Measurements from ENCODE around the gene GPRIN1. TPM values are rescaled to one million over a fixed set of nuclear protein-coding genes. Genes with fewer than 3 reads are reported as not detected.

The GPRIN1 gene
- total and polyA plus RNA-seq, 2 donors (not counting 1 experiment from before 2014, with no cell fraction given) = 0.72 to 2.1 TPM

Small RNAs within 50 kb of the gene (small RNA-seq; reads per million reads assigned to genes)
- gene MIR4281 (ENCODE audit: insufficient read length, low read depth, low replicate concordance) (not detected), gene RF00019 (ENCODE audit: insufficient read length, low read depth, low replicate concordance) (not detected), gene RN7SL684P (ENCODE audit: insufficient read length, low read depth, low replicate concordance) (not detected)

Other genes starting within 250 kb of the GPRIN1 start
- 82.9 and 88.1 TPM in 2 replicates for gene KIAA1191, start 248.4 kb downstream of the GPRIN1 start, total RNA-seq
- gene KIAA1191, start 248.4 kb downstream of the GPRIN1 start, polyA plus RNA-seq = 43.6 and 61.2 TPM in 2 replicates
- gene ARL10, start 244.7 kb downstream of the GPRIN1 start, total RNA-seq = 27.9 and 33.6 TPM in 2 replicates
- gene ARL10, start 244.7 kb downstream of the GPRIN1 start, polyA plus RNA-seq = 12.1 and 13.1 TPM in 2 replicates
- gene NOP16, start 221.6 kb downstream of the GPRIN1 start, total RNA-seq = 25.0 and 25.1 TPM in 2 replicates
- gene NOP16, start 221.6 kb downstream of the GPRIN1 start, polyA plus RNA-seq = 27.8 and 35.5 TPM in 2 replicates
- gene HIGD2A, start 221.4 kb downstream of the GPRIN1 start, total RNA-seq = 70.1 and 80.1 TPM in 2 replicates
- gene HIGD2A, start 221.4 kb downstream of the GPRIN1 start, polyA plus RNA-seq = 102 and 212 TPM in 2 replicates
- gene CLTB, start 193.6 kb downstream of the GPRIN1 start, total RNA-seq = 29.6 and 29.9 TPM in 2 replicates
- 41.7 and 48.0 TPM in 2 replicates for gene CLTB, start 193.6 kb downstream of the GPRIN1 start, polyA plus RNA-seq
- gene FAF2, start 161.8 kb downstream of the GPRIN1 start, total RNA-seq = 35.1 and 41.3 TPM in 2 replicates
- gene FAF2, start 161.8 kb downstream of the GPRIN1 start, polyA plus RNA-seq = 10.9 and 16.0 TPM in 2 replicates
- 220 and 231 TPM in 2 replicates for gene RNF44, start 72.8 kb downstream of the GPRIN1 start, total RNA-seq
- gene RNF44, start 72.8 kb downstream of the GPRIN1 start, polyA plus RNA-seq = 262 and 299 TPM in 2 replicates
- gene CDHR2, start 60.8 kb downstream of the GPRIN1 start, total RNA-seq = 1.7 TPM in 2 replicates
- 0.04 and 0.25 TPM in 2 replicates for gene CDHR2, start 60.8 kb downstream of the GPRIN1 start, polyA plus RNA-seq
- gene SNCB, start 20.4 kb upstream of the GPRIN1 start, total RNA-seq = not detected in 2 replicates
- gene SNCB, start 20.4 kb upstream of the GPRIN1 start, polyA plus RNA-seq = 0.09 and 0.10 TPM in 2 replicates
- gene EIF4E1B, start 20.5 kb upstream of the GPRIN1 start, total RNA-seq = not detected in 2 replicates
- not detected in 2 replicates for gene EIF4E1B, start 20.5 kb upstream of the GPRIN1 start, polyA plus RNA-seq
- gene TSPAN17, start 37.3 kb upstream of the GPRIN1 start, total RNA-seq = 21.0 and 23.7 TPM in 2 replicates
- 20.5 and 24.6 TPM in 2 replicates for gene TSPAN17, start 37.3 kb upstream of the GPRIN1 start, polyA plus RNA-seq
- not detected in 2 replicates for gene UNC5A, start 200.4 kb upstream of the GPRIN1 start, total RNA-seq
- not detected in 2 replicates for gene UNC5A, start 200.4 kb upstream of the GPRIN1 start, polyA plus RNA-seq

Measured in B cell (primary cell).